ENCODE measurements around the gene R3HDM4. TPM values are rescaled to one million over a fixed set of nuclear protein-coding genes. Genes with fewer than 3 reads are reported as not detected.

The R3HDM4 gene
- total and polyA plus RNA-seq, 9 of the 15 experiments (the other 6 are each of a cell fraction or from before 2014, with no cell fraction given): 3.2 to 154 (median 59.0) TPM

- no peak overlapping the region for H3K27ac ChIP-seq (ENCODE audit: extremely low read depth, low read depth, low read length)
- in situ Hi-C loops (cut with MboI) (no loop called here), intact Hi-C loops (cut with micrococcal nuclease) (no loop called here)
- peaks cover 0 to 50% of the 10 kb centered on the region in 2 experiments; a peak in 3 of 5 replicates for H3K4me1 ChIP-seq (replicated peaks in 1 of 2; ENCODE audit: control insufficient read depth in 2 of 2, insufficient read depth in 2 of 2, low read length in 2 of 2)
- H3K27me3 ChIP-seq (ENCODE audit: control insufficient read depth in 2 of 2, insufficient read depth in 2 of 2, low read length in 2 of 2): no peaks in the 10 kb centered on the region
- 88% methylated on average over 21 of the region's 31 CpGs for WGBS (ENCODE audit: insufficient coverage, low coverage, missing lambda C conversion rate)
- no peak for FAIRE-seq
- H2AFZ ChIP-seq (ENCODE audit: low read depth, low read length): no peak overlapping the region
- H3K4me3 ChIP-seq: no peak overlapping the region
- no peak overlapping the region for H3K4me2 ChIP-seq (ENCODE audit: insufficient read depth, low read length)
- TF ChIP-seq POLR2A (conservative IDR thresholded peaks at IDR 0.05): no peak
- no peak for TF ChIP-seq ZBTB11 (CRISPR knock-in tag; IDR thresholded peaks at IDR 0.05)
- no peak for TF ChIP-seq ZNF184 (CRISPR knock-in tag; IDR thresholded peaks at IDR 0.05)
- TF ChIP-seq HMGN3 (IDR thresholded peaks at IDR 0.05; ENCODE audit: borderline replicate concordance, extremely low read depth, insufficient read length, low read depth, low read length): peak; percentile 34
- no peaks in the 10 kb centered on the region for H3K9me3 ChIP-seq (replicated peaks; ENCODE audit: control insufficient read depth, insufficient read depth, low read depth, low read length)
- CTCF ChIA-PET (ENCODE audit: low intra/inter-chr PET ratio): no interaction called here
- peaks cover 4% of the 10 kb centered on the region for H3K9me1 ChIP-seq (ENCODE audit: control insufficient read depth, insufficient read depth, low read length)
- H4K20me1 ChIP-seq (replicated peaks; ENCODE audit: control insufficient read depth, insufficient read depth, low read length): 0 out of 2 replicates have a peak, but pooled peaks cover 3% of the 10 kb centered on the region
- H3K79me2 ChIP-seq (ENCODE audit: control insufficient read depth, insufficient read depth, low read length): peaks cover 78% of the 10 kb centered on the region
- POLR2A ChIA-PET: interaction anchor here (1.0 to 1.2 kb wide), 2 partner anchors 9 to 12 kb away, joined by 4 to 5 read pairs; no protein-coding TSS in a partner anchor
- H3K36me3 ChIP-seq (ENCODE audit: control insufficient read depth, insufficient read depth, low read length): peaks cover 82% of the 10 kb centered on the region; the same call in 2 of the 3 replicates
- no peak overlapping the region for H3K9ac ChIP-seq (ENCODE audit: insufficient read depth in 1 of 2, low read depth in 2 of 2, low read length in 2 of 2)
- no TSS peak for BruUV-seq (replicated peaks)
- no peak for DNase-seq (ENCODE audit: extremely low read depth in 1 of 4, low spot score in 3 of 4)
- no peak for ATAC-seq
These were observed 22.0 kb upstream of the R3HDM4 start for GRCh38 chr19:934865-935479.

All from K562 (cell line).